Upper lobe of right lung (tissue), 1 donor: ENCODE measurements around the gene IMMP2L. TPM values are rescaled to one million over a fixed set of nuclear protein-coding genes. Genes with fewer than 3 reads are reported as not detected.

Experiments used
- ATAC-seq: fragments of 200-7000 bp; cut with Tn5 transposase; one replicate; pipeline ENCODE4 v1.9.1; 2020; ENCODE audit warnings: mild to moderate bottlenecking, moderate library complexity
- DNase-seq: peaks from one replicate; pipeline ENCODE4 v3.0.0-alpha.2; 2020
- H3K27ac ChIP-seq: fragments of 200-600 bp; one replicate; pipeline ENCODE4 v1.8.0; 2022
- H3K27me3 ChIP-seq: fragments of 200-600 bp; one replicate; pipeline ENCODE4 v1.8.0; 2022; ENCODE audit warnings: mild to moderate bottlenecking
- H3K36me3 ChIP-seq: fragments of 200-600 bp; one replicate; pipeline ENCODE4 v1.8.0; 2022
- H3K4me1 ChIP-seq: fragments of 200-600 bp; one replicate; pipeline ENCODE4 v1.8.0; 2022
- H3K4me3 ChIP-seq: fragments of 200-600 bp; one replicate; pipeline ENCODE4 v1.8.0; 2022; ENCODE audit warnings: mild to moderate bottlenecking
- H3K9me3 ChIP-seq: fragments of 200-600 bp; one replicate; pipeline ENCODE4 v1.8.0; 2022
- CTCF ChIP-seq: fragments of 200-600 bp; IDR thresholded peaks from one replicate; pipeline ENCODE4 v1.8.0; 2022; ENCODE audit warnings: antibody characterized with exemption
- intact Hi-C: fragments of 100-400 bp; cut with DNase I; formaldehyde crosslinking; loops from one replicate; pipeline ENCODE4 v1.11.0; 2022
- total RNA-seq: library from RNA; stranded (reverse); fragmentation: NEBNext Ultra II Directional; extraction: Animal tissue kit (Norgen Biotek cat#: 25700); gene quantifications from one replicate; pipeline ENCODE4 v1.2.1, GENCODE V29; 2021
- donor health status: DM: no; HTN: yes; CAD: no; lungs with severe emphysema.

IMMP2L gene
- total RNA-seq, 1 donor from 2014 or later = 22.0 TPM

DNA sequence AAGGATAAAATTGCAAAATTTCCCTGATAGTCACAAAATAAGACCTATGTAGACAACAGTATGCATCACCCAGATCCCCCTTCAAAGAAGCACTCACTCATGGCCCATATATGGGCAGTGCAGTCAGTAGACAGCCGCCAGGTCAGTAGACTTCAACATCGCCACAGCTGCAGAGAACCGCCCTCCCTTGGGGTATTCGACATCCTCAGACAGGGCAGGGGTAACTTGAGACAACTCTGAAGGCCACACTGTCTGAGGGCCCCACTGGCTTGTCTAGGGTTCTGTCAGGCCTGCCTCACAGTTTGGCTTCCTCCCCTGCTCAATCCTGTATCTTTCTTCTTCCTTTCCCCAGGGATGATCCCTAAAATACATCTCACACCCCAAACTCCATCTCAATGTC is 172.3 kb downstream of the IMMP2L start:
- no peak overlapping the region for H3K27ac ChIP-seq
- no peaks in the 10 kb centered on the region for H3K9me3 ChIP-seq
- no peak for DNase-seq
- no peak for TF ChIP-seq CTCF
- no peak overlapping the region for H3K4me3 ChIP-seq
- no peaks in the 10 kb centered on the region for H3K36me3 ChIP-seq
- ATAC-seq = peak; percentile 21
- intact Hi-C loops = no loop called here
- peaks cover 7% of the 10 kb centered on the region for H3K4me1 ChIP-seq
- H3K27me3 ChIP-seq = no peaks in the 10 kb centered on the region

- intact Hi-C loops = no loop called here
Observed at GRCh38 chr7:111388912-111389311, 173.4 kb downstream of the IMMP2L start.

DNA sequence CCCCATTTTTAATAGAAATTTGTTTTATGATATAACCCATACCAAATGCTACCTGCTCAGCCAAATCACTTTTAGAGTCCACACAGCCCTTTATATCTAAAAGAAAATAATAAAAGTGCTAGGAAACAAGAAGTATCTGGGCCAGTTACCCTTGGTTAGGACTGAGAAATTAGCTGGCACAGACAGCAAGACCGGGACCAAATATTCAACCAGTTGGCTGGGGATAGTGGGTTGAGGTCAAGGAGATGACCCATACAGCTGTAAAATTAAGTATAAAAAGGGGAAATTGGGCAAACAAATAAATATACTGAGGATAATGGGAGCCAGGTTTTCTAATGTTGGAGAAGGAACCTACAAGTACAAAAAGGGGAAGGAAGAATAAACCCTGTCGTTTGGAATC is 174.3 kb downstream of the IMMP2L start:
- no peak overlapping the region for H3K27ac ChIP-seq
- TF ChIP-seq CTCF = no peak

More at GRCh38 chr7:111388912-111389311, 173.4 kb downstream of the IMMP2L start:
- no peaks in the 10 kb centered on the region for H3K9me3 ChIP-seq
- no peak for TF ChIP-seq CTCF
- DNase-seq (no peak), ATAC-seq (no peak)
- no peak overlapping the region for H3K4me3 ChIP-seq
- no peaks in the 10 kb centered on the region for H3K27me3 ChIP-seq
- H3K27ac ChIP-seq = no peak overlapping the region
- H3K4me1 ChIP-seq = peaks cover 7% of the 10 kb centered on the region
- H3K36me3 ChIP-seq = no peaks in the 10 kb centered on the region

GRCh38 chr7:111384065-111384891 is 178.0 kb downstream of the IMMP2L start:
- Histone ChIP-seq H3K27me3 (no peaks in the 10 kb centered on the region), H3K4me3 (no peak overlapping the region), H3K27ac (no peak overlapping the region), H3K36me3 (no peaks in the 10 kb centered on the region), H3K9me3 (no peaks in the 10 kb centered on the region), H3K4me1 (no peaks in the 10 kb centered on the region)
- no peak for ATAC-seq
- DNase-seq = no peak
- intact Hi-C loops = no loop called here
- no peak for TF ChIP-seq CTCF

More for the DNA sequence above, 174.3 kb downstream of the IMMP2L start:
- Histone ChIP-seq H3K4me3 (no peak overlapping the region), H3K36me3 (no peaks in the 10 kb centered on the region), H3K9me3 (no peaks in the 10 kb centered on the region), H3K4me1 (peaks cover 7% of the 10 kb centered on the region), H3K27me3 (no peaks in the 10 kb centered on the region)
- intact Hi-C loops = no loop called here
- DNase-seq = no peak
- no peak for ATAC-seq

- no peak for ATAC-seq
Observed at GRCh38 chr7:111383133-111383532, 179.2 kb downstream of the IMMP2L start.

More at GRCh38 chr7:111383133-111383532, 179.2 kb downstream of the IMMP2L start:
- no peak for TF ChIP-seq CTCF
- Histone ChIP-seq H3K27ac (no peak overlapping the region), H3K9me3 (no peaks in the 10 kb centered on the region), H3K36me3 (no peaks in the 10 kb centered on the region), H3K4me1 (no peaks in the 10 kb centered on the region), H3K4me3 (no peak overlapping the region), H3K27me3 (no peaks in the 10 kb centered on the region)
- DNase-seq = no peak
- intact Hi-C loops = no loop called here
